GM12892 (cell line): Measurements from ENCODE around the gene CHST6.

Source experiments
- POLR2A ChIP-seq: IDR thresholded peaks from 2 replicates; pipeline ENCODE4 v1.6.1; 2011; ENCODE audit warnings: low read depth, low read length, control low read depth
- POLR2AphosphoS5 ChIP-seq: IDR thresholded peaks from 2 replicates; pipeline ENCODE4 v1.6.1; 2011; ENCODE audit warnings: low read depth, low read length, control low read depth
- TAF1 ChIP-seq: IDR thresholded peaks from 2 replicates; pipeline ENCODE4 v1.6.1; 2011; ENCODE audit warnings: low read depth, mild to moderate bottlenecking, control low read depth, low read length, borderline replicate concordance

DNA sequence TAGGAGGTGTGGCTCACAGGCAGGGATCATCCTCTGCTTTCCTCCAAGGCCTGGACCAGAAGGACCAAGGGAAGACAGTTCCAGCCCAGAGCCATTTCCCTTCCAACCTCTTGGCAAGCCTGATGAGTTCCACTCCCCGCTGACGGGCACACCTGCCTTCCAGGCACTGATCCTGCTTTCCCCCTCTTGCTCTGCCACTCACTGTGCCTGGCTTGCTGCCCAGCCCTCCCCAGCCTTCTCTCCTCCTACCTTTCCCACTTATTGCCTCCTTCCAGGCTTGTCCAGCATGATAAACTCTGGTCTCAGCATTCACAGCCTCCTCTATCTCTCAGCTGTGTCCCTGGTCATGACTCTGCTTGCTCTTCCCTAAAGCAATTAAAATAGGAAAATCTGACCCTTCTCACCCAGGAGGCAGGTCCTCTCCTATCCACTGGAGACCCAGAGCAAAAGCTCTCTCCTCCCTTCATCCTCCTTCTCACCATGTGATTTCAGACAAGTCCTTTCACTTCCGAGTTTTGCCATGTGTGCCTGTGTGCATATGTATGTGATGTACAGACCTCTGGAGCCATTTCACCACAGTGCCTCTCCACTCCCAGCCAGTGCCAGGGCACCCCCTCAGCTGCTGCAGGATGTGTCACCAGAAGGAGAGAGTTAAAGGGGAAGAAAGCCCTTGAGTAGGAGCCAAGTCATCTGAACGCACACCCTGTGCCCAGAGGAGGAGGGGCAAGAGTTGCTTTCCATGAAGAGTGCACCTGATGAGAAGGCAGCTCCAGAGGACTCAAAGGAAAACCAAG, 17.4 kb downstream of the CHST6 start:
- no peak for TF ChIP-seq POLR2AphosphoS5
- TF ChIP-seq TAF1, result no peak
- TF ChIP-seq POLR2A, result no peak
